NCI-H146 treated with DMSO at 0.1 percent for 48 hours (cell line): ENCODE results near the gene TFAP2D.

Source experiments
- DNase-seq: peaks from one replicate; lab custom pipeline; 2025; ENCODE audit not compliant: unreplicated experiment; lab: John Stamatoyannopoulos, UW

TFAP2D gene

DNA sequence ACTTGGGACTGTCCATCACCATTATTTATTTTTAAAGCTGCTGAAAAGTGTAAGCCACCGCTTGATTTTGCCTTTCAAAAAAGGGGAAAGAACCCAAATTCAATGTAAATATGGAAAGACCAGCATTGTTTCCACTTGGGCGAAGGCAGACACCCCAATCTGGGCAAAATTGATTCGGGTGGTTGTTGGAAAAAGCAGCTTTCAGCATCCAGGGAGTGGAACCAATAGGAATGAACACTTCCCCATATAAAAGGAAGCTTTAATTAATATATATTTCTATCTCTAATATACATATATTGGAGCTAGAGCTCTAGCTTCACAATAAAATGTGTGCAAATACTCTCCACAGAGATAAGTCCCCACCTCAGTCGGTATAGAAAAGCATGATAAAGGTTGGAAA lies at the start of gene TFAP2D:
Gene TFAP2D (plus strand): TSS at position 301 of the 400 bp plus-strand sequence. CDS start 530 bp downstream, outside the sequence.
- no peak for DNase-seq

DNA sequence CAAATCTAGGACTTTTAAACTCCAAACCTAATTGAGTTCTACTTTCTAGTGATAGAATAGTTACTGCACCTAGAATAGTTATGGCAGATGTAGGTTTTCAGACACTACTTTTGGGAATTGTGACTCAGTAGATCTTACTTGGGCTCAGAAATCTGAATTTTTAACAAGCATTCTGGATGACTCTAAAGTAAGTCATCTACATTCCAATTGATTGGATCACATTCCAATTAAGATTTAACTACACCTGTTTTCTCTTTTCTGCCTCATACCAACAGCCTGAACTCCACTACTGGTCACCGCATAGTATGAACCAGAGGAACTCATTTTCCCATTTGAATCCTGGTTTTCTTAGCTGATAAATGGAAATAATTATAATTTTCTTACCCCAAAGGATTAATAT lies 49.5 kb upstream of the TFAP2D start:
- DNase-seq: no peak

DNA sequence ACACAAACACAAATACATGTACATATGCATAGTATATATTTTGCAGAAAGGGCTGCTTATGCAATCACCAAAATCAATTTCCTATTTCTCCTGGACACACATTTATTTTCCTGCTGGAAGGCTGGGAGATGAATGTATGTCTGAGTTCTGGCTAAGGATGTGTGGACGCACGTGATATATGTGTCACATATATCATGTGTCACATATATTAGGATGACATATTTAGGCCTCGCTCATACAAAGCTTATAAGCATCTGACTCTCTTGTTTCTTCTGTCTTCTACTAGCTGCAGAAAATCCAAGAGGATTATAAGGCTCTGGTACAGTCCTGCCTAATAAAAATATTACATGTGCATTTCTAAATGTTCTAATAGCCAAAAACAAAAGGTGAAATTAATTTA lies 47.2 kb upstream of the TFAP2D start:
- DNase-seq: no peak

DNA sequence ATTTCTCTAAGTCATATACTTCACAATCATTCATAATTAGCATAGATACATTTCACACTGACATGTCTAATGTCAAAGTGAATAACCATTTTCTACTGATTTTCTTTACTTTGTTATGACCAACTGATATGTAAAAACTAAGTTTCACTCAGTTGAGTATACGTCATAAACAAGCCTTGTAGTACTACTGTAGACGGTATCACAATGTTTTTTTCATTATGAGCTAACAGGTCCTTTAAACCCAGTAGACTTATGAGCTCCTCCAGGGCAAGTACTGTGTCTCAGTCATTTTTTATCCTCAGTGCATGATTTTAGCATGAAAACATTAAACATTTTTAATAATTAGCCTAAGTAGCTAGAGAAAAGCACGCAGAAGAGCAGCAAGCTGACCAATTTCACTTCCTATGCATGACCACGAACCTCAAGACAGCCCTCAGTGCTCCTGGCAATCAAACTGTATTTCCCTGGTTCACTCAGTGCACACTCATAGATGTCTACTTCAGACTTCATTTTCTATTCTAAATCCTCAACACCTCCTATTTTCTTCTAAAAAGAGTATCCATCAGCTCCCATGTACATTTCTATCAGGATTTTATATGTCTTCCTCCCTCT lies 32.0 kb upstream of the TFAP2D start:
- DNase-seq: no peak

DNA sequence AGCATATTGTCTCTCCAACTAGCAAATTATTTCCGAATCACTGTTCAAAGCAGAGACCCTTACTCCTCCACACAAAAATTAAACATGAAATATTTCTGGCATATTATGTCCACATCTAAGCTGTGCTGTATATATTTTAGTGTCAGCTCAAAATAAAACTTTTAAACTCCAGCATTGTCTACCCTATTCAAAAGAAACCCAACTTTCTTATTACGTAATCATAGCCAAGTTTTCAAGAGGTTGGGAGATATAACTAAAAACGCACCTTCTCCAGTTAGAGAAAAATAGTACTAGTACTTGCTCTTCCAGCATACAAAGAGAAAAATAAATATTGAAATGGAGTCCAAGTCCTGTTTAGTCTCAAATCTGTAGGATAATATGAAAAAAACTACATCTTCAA lies 24.1 kb upstream of the TFAP2D start:
- DNase-seq: no peak

DNA sequence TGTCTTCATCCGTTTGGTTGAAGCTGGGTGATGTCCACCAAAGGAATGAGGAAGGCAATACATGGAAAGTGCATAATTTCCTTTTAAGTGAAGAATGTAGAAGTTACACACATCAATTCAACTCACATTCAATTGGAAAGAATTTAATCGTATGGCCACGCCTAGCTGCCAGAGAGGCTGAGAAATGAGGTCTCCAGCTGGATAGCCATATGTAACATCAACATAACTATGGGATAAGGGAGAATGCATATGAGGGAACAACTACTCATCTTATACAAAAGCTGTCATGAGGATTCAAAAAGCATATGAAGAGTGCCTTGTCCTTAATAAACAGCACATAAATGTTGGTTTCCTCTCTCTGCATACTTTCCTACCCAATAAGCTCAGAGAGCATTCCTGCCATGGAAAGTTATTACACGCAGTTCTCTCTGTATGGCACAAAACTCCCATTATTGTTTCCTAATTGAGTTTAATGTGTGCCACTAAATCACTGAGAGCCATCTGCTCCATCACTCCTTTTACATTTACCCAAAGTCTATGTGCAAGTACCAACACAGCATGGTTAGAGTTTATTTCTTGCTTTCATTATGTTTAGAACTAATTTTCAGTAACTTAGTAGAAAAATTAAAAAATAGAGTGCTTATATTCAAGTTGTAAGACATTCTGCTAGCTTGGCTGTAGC lies 21.4 kb upstream of the TFAP2D start:
- DNase-seq: no peak

DNA sequence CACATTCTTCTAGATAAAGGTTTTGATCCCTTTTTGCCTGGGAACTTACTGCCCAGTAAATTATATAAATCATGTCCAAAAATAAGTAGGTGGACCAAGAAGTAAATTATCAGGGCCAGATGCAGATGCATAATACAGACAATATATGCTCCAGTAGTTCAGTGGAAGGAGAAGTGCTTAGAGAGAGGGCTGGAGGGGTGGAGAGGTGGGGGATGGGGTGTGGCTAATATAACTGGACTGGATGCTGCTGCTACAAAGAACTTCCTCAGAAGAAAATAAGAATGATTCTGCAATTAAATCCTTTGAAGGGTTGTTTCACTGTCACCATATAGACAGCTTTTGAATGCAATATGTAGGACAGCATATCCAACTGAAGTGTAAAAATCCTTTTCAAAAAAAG lies 14.8 kb upstream of the TFAP2D start:
- DNase-seq: no peak

DNA sequence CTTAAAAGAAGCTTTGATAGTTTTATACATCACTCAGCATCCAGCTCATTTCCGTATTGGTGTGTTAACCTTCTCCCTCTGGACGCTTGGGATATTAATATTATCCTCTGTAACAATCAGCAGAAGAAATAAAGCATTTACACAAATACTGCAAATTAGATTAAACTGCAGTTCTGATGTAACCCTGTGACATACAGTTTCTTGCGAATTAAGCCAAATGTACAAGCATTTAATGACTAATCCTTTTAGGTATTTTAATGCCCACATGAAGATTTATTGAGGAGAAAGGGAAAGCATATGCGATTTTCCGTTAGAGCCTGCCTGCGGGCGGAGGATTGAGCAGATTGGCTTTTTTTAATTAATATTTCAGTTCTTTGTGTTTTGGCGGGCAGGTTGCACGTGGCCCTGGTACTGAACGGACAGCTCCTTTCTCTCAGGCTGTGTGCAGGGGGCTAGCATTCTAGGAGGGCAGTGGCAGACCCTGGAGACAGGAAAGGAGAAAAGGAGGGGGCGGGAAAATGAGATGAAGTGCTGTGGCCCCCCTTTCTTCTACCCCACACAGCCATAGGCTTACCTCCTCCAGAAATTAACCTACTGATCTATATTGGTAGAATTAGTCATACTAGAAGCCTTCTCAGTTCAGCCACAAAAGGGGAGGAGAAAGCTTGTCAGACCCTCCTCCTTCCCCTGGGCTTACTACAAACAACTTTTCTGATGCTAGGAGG lies 14.1 kb upstream of the TFAP2D start:
- no peak for DNase-seq

DNA sequence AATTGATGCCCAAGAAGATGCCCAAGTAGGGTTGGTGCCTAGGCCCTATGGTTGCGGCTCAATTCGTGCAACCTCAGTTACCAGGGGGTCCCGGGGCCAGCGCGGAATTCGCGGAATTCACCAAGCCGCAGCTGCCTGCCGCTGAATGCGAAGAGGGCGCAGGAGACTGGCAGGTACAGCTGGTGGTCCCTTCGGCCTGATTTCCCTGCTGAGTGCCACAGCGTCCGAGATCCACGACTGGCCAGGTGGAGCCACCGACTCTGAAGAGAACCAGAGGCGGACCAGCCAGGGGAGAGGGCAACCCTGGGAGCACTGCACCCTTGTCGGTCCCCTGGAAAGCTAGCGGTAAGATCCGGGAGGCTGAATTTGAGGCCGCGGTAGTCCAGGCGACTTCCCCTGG lies 6.8 kb upstream of the TFAP2D start:
- no peak for DNase-seq

DNA sequence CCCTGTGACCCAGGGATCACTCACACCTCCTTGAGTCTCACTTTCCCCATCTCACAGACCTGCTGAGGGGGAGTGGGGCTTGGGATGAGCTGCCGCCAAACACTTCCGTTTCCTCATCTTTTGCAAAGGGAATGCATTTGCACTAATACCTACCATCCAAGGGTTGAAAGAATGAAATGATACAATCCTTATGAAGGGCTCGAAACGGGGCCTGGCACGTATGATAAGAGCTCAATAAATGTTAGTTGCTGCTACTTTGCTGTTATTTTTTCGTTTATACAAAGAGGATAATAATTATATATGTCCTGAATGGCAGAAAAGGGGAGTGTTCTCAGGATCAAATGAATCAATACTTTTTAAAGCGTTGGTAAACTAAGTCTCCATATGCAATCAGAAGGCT lies 6.1 kb upstream of the TFAP2D start:
- DNase-seq: no peak

DNA sequence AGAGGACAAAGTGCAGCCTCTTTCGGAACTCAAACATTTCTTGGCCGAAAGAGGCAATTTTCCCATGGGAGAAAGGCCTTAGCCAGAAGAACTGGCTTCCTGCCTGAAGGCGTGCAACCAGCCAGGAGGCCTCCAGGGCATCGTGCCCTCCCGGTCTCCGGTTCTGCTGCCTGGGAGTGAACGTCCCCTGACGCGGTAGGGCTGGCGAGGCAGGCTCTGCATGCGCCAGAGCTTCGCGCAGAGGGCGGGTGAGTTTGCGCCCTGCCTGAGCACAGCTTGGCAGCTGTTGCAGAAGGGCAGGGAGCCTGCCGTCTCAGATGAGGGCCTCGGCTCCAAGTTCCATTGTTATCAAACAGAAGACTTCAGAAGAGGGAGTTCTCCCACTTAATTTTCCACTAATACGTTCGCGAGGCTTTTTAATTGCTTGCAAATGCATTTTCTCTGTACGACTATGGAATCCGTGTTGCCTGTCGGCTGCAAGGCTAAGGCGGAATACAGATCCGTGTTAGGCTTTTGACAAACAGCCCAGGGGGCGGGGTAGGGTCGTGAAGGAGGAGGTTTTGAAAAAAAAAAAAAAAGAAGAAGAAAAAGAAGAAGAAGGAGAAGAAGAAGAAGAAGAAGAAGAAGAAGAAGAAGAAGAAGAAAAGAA lies 5.5 kb upstream of the TFAP2D start:
- no peak for DNase-seq

DNA sequence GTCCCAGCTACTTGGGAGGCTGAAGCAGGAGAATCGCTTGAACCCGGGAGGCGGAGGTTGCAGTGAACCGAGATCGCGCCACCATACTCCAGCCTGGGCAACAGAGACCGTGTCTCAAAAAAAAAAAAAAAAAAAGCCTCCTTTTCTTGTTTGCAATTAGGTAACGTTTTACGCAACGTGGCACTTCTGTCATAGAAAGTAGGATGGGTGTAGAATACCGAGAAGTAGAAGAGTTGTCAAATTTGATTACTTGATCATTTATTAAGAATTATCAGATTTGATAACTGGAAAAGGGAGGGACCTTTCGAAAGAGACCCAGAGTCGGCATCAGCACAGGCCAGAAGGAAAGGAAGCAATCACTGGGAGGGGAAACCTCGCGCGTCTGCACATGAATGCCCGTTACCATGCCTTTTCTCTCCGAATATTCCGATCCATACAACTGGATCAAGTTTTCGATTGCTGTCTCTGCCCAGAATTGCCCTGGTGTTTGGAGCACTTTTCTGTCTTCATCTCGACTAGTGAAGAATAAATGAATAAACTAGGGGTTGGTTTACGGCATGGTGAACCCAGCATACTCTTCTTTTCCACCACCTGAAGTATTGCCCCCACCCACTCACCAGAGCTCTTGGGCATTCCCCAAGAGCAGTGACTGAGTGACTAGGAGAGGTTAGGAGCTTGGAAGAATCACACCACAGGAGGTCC lies 4.5 kb upstream of the TFAP2D start:
- DNase-seq: no peak

DNA sequence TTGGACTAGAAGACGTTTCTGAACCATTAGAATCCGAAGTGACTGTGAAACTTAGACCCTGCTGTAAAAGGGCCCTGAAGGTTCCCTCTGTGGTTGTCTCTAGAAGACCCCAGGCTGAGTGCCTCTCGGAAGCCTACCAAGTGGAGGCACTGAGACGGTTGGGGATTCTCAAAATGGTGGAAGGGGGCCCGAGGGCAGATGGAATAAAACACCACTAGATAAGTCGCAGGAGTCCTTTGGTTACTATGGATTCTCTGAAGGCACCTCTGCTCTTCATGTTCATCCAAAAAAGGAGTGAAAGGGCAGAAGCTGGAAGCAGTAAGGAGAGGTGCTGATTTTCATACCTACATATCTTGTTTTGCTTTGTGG lies 4.0 kb upstream of the TFAP2D start:
- no peak for DNase-seq

DNA sequence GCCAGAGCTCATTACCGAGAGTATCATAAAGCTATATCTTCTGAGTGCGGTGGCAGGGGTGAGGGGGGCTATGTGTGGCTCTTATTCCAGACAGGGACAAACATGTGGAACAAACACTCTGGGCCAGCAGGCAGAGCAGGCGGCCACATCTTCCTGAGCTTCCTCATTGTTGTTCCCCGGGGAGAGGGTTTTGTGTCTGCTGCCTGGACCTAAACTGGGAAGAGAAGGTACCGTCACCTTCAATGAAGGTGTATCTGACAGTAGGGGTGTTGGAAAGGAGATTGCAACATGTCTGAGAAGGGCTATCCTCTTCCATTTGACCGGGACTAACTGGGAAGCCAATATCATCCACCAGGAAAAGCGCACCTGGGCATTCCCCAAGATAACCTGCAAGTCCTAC lies 1.6 kb upstream of the TFAP2D start:
- no peak for DNase-seq

DNA sequence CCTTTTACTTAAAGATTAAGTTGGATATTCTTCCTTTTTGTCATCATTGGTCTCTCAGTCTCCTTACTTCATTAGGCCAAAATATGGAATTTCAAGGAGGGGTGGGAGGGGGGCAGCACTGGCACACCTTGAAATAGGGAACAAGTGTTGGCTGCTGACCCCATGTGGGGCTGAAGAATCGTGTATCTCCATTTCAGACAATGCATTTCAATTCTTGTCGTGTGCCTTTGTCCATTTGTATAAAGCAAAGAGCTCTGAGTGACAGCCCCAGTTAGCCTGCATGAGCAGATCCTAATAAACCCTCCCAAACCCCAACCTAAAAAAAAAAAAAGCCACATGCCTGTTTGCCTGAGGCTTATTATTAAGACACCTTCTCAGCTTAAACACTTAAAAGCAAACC lies 1.0 kb upstream of the TFAP2D start:
- no peak for DNase-seq

DNA sequence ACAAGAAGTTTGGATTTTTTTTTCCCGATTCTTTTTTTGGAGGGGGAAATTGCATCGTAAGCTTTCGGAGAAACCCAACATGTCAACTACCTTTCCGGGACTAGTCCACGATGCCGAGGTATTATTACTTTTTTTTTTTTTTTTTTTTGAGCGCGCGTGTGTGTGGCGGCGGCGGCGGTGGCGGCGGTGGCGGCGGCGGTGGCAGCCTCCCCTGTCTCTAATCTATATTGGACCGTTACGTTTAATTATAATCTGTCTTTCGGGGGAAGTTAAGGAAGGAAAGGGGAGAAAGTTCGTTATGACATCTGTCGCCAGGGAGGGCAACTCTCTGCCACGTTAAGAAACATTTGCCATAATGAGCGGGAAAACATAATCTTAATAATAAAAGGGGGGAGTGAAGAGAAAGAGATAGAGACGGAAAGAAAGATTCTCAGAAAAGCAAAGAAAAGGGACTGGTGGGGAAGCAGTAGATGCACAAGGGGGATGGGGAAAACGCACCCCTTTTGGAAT lies 706 bp downstream of the TFAP2D start:
- no peak for DNase-seq

DNA sequence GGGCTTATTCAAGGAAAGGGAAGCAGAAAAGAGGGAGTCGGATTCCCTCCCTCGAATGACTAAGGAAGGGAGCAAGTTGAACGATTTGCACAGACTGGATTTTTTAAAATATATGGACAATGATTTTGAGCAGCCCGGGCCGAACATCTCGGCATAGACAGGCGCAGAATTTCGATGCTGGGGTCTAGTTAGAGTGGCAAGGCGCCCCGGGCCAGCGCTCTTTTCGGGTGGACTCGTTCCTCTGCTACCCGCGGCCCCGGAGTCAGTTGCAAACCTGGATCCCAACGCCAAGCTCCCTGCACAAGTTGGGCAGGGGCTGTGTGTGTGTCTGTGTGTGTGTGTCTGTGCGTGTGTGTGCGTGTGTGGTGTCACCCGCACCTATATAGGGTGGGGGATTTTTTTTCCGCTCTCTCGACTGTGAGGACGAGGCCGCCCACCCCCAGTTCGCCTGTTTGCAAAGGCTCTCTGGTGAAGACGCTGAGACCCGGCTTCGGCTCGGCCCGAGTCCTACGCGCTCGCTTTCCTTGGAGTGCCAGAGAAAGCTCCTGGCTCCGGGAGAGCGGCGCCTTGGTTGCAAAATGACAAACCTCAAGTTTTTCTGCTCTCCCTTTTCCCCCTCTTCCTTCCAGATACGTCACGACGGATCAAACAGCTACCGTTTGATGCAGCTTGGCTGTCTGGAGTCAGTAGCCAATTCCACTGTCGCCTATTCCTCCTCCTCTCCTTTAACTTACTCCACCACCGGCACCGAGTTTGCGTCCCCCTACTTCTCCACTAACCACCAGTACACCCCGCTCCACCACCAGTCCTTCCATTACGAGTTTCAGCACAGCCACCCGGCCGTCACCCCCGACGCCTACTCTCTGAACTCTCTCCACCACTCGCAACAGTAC lies 1.4 kb downstream of the TFAP2D start:
- no peak for DNase-seq

DNA sequence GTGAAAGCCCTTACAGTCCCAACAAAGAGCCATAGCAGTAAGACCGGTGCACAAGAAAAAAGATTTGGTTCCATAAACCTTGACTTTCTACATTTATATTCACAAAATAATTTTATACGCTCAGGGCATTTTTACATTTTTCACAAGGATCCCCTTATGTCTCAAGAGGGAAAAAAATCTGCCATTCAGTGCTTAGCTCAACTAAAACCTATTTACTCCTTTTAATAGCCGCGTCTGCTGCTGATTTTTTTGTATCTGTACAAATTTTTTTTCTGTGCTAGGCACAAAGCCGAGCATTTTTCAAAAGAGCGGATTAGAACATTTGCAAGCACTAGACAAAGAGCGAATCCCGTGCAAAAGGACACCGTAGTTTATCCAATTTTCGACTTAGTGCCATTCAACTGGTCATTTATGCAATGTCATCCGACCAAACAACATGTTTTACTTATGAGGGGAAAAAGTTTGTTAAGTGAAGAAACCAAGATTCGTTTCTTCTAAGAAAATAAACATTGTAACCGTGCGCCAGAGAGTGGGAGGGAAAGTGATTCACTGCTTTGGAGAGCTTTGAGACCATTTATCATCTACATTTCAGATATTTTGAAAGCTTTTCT lies 3.7 kb downstream of the TFAP2D start:
- DNase-seq: no peak

DNA sequence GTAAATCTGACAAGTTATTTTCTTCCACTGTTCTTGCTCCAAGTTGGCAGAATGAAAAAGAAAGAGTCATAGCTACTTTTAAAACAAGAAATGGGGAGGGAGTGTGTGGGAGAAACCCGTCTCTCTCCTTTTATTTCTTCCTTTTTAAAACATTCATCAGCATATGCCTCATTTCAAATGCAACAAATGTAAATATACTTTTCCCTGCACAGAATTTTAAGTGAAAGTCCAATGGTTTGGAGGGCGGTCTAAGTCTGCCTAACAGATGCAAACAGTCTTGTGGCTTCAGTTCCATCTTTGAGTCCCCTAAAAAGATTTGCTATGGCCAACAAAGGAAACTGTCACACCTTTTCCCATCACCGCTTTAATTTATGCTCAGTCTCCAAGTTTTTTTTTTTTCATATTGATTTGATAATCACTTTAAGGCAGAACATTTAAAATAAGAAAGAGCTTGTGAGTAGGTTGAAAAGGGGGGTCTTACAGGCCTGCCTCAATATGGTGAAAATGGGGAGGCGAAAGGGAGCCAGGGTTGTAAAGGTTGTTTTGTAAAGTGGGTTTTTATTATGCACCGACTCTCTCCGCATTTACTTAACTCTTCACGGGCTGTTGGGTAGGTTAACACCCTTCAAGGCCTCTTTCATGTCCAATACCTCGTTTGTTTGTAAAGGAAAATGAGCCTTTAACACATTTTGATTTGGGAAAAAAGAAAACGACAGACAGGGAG lies 4.6 kb downstream of the TFAP2D start:
- no peak for DNase-seq
